ENCODE data around the gene MMEL1.

The MMEL1 gene

GRCh38 chr1:2643414-2644077, 10.7 kb upstream of the MMEL1 start:
- in situ Hi-C loops (cut with MboI; ENCODE audit: low pct_unique_long_range_greater_than_20kb, low sequenced_read_pairs, unreplicated experiment), result no loop called here

GRCh38 chr1:2642560-2643413, 10.0 kb upstream of the MMEL1 start:
- TF ChIP-seq CTCF (IDR thresholded peaks at IDR 0.05; ENCODE audit: extremely low read depth, insufficient read depth, missing control alignments), result peak; percentile 22
- in situ Hi-C loops (cut with MboI; ENCODE audit: low pct_unique_long_range_greater_than_20kb, low sequenced_read_pairs, unreplicated experiment), result no loop called here
- DNase-seq (ENCODE audit: low spot score), result peak; percentile 100

More at GRCh38 chr1:2643414-2644077, 10.7 kb upstream of the MMEL1 start:
- no peak for TF ChIP-seq CTCF (IDR thresholded peaks at IDR 0.05; ENCODE audit: extremely low read depth, insufficient read depth, missing control alignments)
- peak; percentile 27 for DNase-seq (ENCODE audit: low spot score)

GRCh38 chr1:2642131-2642559, 9.3 kb upstream of the MMEL1 start:
- in situ Hi-C loops (cut with MboI; ENCODE audit: low pct_unique_long_range_greater_than_20kb, low sequenced_read_pairs, unreplicated experiment), result no loop called here
- DNase-seq (ENCODE audit: low spot score), result peak; percentile 36
- no peak for TF ChIP-seq CTCF (IDR thresholded peaks at IDR 0.05; ENCODE audit: extremely low read depth, insufficient read depth, missing control alignments)

GRCh38 chr1:2641381-2642130, 8.7 kb upstream of the MMEL1 start:
- DNase-seq (ENCODE audit: low spot score), result peak; percentile 35
- in situ Hi-C loops (cut with MboI; ENCODE audit: low pct_unique_long_range_greater_than_20kb, low sequenced_read_pairs, unreplicated experiment), result no loop called here
- TF ChIP-seq CTCF (IDR thresholded peaks at IDR 0.05; ENCODE audit: extremely low read depth, insufficient read depth, missing control alignments), result no peak

GRCh38 chr1:2640626-2641025, 7.8 kb upstream of the MMEL1 start:
- DNase-seq (ENCODE audit: low spot score), result peak; percentile 21

More at GRCh38 chr1:2640626-2641025, 7.8 kb upstream of the MMEL1 start:
- in situ Hi-C loops (cut with MboI; ENCODE audit: low pct_unique_long_range_greater_than_20kb, low sequenced_read_pairs, unreplicated experiment), result no loop called here
- TF ChIP-seq CTCF (IDR thresholded peaks at IDR 0.05; ENCODE audit: extremely low read depth, insufficient read depth, missing control alignments), result no peak

All from GM13977 (cell line).